HG03460 (cell line): Measurements from ENCODE around the gene TNFRSF1A.

Experiments used
- ATAC-seq: cut with Tn5 transposase; IDR thresholded peaks from one replicate; pipeline ENCODE4 v1.9.1; 2021; ENCODE audit not compliant: unreplicated experiment

Gene TNFRSF1A

DNA sequence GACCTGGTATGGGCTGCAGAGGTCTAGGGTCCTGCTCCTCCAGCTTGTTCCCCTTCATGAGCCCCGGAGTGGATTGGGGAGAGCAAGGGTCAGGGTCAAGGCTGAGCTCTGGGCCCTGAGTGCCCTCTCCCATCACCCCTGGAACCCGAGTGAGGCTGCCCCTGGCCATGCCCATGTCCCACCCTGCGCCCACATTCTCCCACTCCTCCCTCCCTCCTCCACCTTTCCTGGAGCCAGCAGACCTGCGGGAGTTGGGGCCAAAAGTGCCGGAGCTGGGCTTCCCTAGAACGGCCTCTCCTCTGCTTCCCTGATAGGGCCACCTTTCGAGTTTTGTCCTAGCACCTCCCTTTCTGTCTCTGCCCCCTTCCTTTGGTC is 32.9 kb upstream of the TNFRSF1A start:
- ATAC-seq: no peak

DNA sequence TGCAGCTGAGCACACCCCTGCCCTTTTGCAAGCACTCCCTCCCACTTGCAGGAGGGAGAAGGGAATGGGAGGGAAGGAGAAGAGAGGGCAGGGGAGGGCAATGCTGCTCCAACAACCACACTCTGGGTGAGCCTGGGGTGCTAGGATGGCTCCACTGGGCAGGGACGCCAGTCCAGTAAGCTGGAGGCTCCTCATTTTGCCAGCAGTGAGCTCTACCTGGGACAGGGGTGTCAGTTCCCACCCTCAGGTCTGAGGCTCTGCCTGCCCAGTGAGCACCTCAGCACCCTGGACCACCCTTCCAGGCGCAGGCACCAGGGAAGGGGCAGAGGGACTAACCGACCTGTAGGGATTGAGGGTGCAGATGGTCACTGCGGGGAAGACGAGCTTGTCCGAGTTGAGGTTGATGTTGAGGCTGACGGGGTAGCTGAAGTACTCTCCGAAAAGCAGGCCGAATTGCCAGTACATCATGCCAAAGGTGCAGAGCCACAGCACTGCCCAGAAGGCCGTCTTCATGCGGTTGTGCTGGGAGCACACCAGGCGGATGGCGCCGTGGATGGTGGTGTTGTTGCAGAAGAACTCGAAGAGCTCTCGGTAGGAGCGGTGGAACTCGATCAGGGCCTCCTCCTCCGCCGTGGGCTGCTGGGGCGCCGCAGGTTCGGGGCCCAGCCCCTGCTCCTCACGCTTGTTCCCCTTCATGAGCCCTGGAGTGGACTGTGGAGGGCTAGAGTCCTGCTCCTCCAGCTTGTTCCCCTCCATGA is 32.3 kb upstream of the TNFRSF1A start:
- no peak for ATAC-seq

DNA sequence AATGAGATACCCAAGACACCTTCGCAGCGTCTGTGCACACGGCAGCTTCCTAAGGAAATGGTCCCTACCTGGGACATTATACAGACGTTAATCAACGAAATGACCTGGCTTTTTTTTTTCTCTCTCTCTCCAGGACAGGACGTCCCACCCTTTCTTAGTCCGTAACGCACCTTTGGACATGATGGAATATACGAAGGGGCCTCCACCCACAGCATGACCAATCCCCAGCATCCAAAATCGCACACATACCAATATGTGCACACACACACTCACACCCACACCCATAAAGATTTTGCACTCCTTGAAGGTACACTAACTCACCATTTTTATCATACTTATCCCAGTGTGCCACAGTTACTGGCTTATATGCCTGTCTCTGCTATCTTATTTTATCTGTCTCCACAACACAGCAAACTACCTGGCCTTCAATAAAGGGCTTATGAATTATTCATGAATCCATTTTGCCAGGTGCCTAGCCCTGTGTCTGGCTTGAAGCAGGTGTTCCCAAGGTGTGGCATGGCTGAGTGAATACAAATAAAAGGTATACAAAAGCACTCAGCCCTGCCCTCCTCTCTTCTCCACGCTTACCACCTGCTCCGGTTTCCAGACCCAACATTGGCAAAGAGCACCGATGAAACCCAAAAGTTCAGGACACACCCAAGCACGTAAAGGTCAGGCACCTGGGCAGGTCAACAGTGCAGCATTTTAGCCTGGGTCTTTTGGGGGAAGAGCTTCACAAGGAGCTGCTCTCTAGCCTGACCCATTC is 31.3 kb upstream of the TNFRSF1A start:
- no peak for ATAC-seq

GRCh38 chr12:6372403-6373003 is 30.6 kb upstream of the TNFRSF1A start:
- ATAC-seq: no peak

GRCh38 chr12:6370994-6371754 is 29.3 kb upstream of the TNFRSF1A start:
- ATAC-seq: no peak

GRCh38 chr12:6370576-6370935 is 28.7 kb upstream of the TNFRSF1A start:
- no peak for ATAC-seq

- no peak for ATAC-seq
Observed at GRCh38 chr12:6369916-6370575, 28.2 kb upstream of the TNFRSF1A start.

- no peak for ATAC-seq
Observed at GRCh38 chr12:6368906-6369525, 27.1 kb upstream of the TNFRSF1A start.

DNA sequence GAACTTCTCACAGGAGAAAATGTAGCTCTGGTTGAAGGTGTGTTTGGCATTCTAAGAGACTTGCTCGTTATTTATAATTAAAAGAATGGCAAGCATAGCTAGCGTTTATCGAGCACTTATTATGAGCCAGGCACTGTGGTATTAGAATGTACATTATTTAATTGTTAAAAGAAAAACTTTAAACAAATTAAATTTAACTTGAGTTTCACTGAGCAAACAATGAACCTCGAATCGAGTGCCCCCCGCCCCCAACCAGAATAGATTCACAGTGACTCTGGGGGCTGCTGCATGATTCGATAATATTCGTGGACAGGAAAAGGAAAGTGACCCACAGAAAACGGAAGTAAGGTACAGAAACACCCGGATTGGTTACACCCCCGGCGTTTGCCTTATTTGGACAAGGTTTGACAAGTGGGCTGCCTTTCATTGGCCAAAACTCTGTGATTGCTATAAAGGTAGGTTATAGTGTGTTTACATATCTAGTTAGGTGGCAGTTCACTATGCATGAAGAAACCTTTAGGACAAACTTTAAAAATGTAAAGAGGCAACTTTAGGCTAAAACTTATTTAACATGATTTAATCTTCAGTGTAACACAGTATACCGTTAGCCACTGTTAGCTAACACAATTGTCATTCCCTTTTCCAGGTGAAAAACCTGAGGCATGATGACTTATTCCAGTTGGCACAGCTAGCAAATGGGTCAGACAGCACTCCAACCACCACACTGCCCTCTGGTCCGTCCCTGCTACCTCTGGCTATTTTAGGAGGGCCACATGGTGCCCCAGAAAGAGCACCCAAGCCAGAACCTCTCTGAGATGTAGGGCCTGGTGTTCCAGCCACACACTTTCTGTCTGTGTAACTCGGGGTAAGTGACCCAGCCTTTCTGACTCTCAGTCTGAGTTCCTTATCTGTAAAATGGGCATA is 26.4 kb upstream of the TNFRSF1A start:
- ATAC-seq: no peak

DNA sequence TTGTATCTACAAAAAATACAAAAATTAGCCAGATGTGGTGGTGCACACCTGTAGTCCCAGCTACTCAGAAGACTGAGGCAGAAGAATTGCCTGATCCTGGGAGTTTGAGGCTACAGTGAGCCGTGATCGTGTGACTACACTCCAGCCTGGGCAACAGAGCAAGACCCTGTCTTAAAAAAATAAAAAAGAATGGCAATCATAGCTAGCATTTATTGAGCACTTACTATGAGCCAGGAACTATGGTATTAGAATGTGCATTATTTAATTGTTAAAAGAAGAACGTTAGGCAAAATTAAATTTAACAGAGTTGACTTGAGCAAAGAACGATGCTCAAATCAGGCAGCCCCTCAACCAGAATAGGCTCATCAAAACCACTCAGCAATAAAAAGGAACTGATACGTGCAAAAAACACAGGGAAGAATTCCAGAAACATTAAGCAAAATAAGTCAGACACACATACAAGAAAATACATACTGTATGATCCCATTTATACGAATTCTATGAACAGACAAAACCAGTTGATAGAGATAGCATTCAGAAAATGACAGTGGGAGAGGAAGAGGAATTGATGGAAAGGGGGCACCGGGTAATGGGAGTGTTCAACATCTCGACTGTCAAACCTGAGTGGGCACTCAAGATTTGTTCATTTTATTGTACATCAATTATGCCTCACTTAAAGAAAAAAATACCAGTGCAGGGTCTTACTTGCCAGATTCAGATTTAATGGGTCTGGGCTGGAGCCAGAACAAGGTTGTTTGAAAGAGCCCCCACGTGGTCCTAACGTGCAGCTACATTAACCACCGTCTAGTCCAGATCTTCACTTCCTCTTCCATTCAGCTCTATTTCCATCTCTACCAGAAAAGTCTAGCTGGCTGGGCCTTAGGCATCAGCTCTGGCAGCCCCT is 25.4 kb upstream of the TNFRSF1A start:
- ATAC-seq: peak; percentile 66

- ATAC-seq: no peak
Observed at GRCh38 chr12:6364044-6364374, 22.1 kb upstream of the TNFRSF1A start.

DNA sequence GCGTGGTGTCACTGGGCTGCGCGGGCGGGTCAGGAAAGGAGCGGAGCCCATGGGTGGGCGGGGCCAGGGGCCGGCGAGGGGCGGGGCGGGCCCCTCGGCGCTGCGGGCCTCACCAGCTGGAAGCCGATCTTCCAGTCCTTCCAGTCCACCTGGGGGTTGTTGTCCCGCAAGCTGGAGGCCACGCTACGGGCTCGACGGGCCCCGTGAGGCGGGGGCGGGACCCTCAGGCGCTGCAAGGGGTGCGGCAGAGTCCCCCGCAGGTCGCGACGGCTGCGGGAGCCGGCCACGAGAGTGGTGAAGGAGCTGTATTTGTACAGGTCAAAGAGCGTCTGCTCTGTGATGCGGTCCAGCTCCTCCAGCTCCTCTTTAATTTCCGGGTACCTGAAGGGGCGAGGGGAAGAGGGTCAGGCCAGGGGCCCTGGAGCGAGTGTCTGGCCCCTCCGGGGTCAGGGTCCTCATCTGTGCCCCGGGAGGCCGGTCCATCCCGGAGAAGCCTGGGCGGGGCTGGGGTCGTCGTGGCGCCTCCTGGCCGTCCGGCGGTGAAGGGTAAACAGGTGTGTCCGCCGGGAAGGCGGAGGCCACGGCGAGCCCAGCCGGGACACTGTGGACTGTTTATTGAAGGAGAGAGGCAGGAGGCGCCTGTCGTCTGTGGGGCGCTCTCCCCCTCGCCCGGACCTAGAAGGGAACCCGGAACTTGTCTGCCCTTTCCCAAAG is 21.6 kb upstream of the TNFRSF1A start:
- ATAC-seq: no peak

GRCh38 chr12:6363010-6363329 is 21.1 kb upstream of the TNFRSF1A start:
- ATAC-seq: no peak

DNA sequence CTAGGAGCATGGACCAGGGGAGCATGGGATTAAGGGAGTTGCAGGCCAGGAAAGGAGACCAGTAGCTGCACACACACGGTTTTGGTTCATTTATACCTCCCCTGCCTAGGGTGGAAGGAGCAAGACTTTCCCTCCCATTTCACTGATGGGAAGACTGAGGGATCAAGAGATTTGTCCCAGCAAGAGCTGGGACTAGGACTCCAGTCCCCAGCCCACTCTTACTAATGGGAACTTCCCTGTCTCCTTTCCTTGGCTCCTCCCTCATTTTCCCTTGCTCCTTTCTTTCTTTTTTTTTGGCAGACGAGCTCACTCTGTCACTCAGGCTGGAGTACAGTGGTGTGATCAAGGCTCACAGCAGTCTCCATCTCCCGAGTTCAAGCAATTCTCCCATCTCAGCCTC is 20.5 kb upstream of the TNFRSF1A start:
- ATAC-seq: no peak

- ATAC-seq: no peak
Observed at GRCh38 chr12:6361834-6362233, 20.0 kb upstream of the TNFRSF1A start.

- ATAC-seq: no peak
Observed at GRCh38 chr12:6360578-6361490, 19.0 kb upstream of the TNFRSF1A start.

- no peak for ATAC-seq
Observed at GRCh38 chr12:6360080-6360571, 18.2 kb upstream of the TNFRSF1A start.
